Tibial artery (tissue), 4 donors: Measurements from ENCODE around the gene PSMB8.
A peak's percentile ranks its signal among the peaks of the same experiment; 100 is the strongest.

Source experiments
- DNase-seq, 2 donors: peaks; one replicate each; pipeline ENCODE4 v3.0.0-alpha.2; 2019
- H3K27ac ChIP-seq, 2 donors: fragments of 200-600 bp; sonication (generic) in 1 of 2; 1 replicate in 1 of 2; 2 replicates in 1 of 2; pipeline ENCODE4 v1.5.1; 2018 to 2019; ENCODE audit warnings: mild to moderate bottlenecking in 1 of 2
- H3K27me3 ChIP-seq, 2 donors: fragments of 200-600 bp; sonication (generic) in 1 of 2; one replicate each; pipeline versions ENCODE4 v1.5.1 to v1.6.0; 2016 to 2019
- H3K36me3 ChIP-seq, 3 donors: fragments of 200-600 bp; sonication (generic) in 2 of 3; one replicate each; pipeline ENCODE4 v1.5.1; 2016 to 2019; ENCODE audit warnings: mild to moderate bottlenecking in 2 of 3
- H3K4me1 ChIP-seq, 4 donors: fragments of 200-600 bp; sonication (generic) in 2 of 4; 1 replicate in 3 of 4; 2 replicates in 1 of 4; pipeline ENCODE4 v1.5.1; 2016 to 2019
- H3K4me3 ChIP-seq, 2 donors: fragments of 200-600 bp; sonication (generic) in 1 of 2; 1 replicate in 1 of 2; 2 replicates in 1 of 2; pipeline ENCODE4 v1.5.1; 2018 to 2019; ENCODE audit warnings: mild to moderate bottlenecking in 2 of 2
- H3K9me3 ChIP-seq, 3 donors: fragments of 200-600 bp; sonication (generic) in 1 of 3; one replicate each; pipeline ENCODE4 v1.5.1; 2016 to 2019
- CTCF ChIP-seq, 2 experiments: fragments of 200-600 bp in 1 of 2; fragments of 450-650 bp in 1 of 2; IDR thresholded peaks; one replicate each; pipeline ENCODE4 v1.5.1; 2017 to 2019; ENCODE audit warnings: antibody characterized with exemption in 2 of 2, mild to moderate bottlenecking in 1 of 2, moderate library complexity in 1 of 2
- intact Hi-C: fragments of 100-400 bp; cut with DNase I; formaldehyde crosslinking; loops from one replicate; pipeline ENCODE4 v1.15.0; 2023; ENCODE audit warnings: low total_unique reads

Gene PSMB8

GRCh38 chr6:32855467-32856174 is 11.8 kb upstream of the PSMB8 start:
- no peak for TF ChIP-seq CTCF (IDR thresholded peaks at IDR 0.05)
- no peaks in the 10 kb centered on the region for H3K27me3 ChIP-seq
- intact Hi-C loops, result no loop called here
- no peak overlapping the region for H3K27ac ChIP-seq
- no peak for DNase-seq
- H3K9me3 ChIP-seq, result no peaks in the 10 kb centered on the region
- H3K4me1 ChIP-seq, result peaks cover 0 to 21% (median 14%) of the 10 kb centered on the region in 4 donors
- no peak overlapping the region for H3K4me3 ChIP-seq
- H3K36me3 ChIP-seq, result peaks cover 3 to 23% (median 9%) of the 10 kb centered on the region in 3 donors

- no peak for TF ChIP-seq CTCF (IDR thresholded peaks at IDR 0.05)
- peak overlapping the region; percentile 92 to 96 for H3K27ac ChIP-seq
- no peaks in the 10 kb centered on the region for H3K9me3 ChIP-seq
- intact Hi-C loops, result no loop called here
- peaks cover 13 to 30% (median 18%) of the 10 kb centered on the region in 3 donors for H3K36me3 ChIP-seq
- no peaks in the 10 kb centered on the region for H3K27me3 ChIP-seq
- peaks cover 0 to 21% (median 14%) of the 10 kb centered on the region in 4 donors for H3K4me1 ChIP-seq
- DNase-seq, result peak; percentile 38 to 71
- H3K4me3 ChIP-seq, result peak overlapping the region; percentile 78 to 86
Observed at GRCh38 chr6:32854376-32855178, 10.7 kb upstream of the PSMB8 start.

GRCh38 chr6:32853541-32854375 is 9.9 kb upstream of the PSMB8 start, which contains the start of the genes PSMB9 and TAP1:
Gene PSMB9 (plus strand): TSS chr6:32854192. CDS start chr6:32854230, 38 bp downstream.
Gene TAP1 (minus strand): TSS chr6:32853704. CDS start chr6:32853636, 68 bp downstream.
- Histone ChIP-seq H3K36me3 (peaks cover 16 to 32% (median 23%) of the 10 kb centered on the region in 3 donors), H3K9me3 (no peaks in the 10 kb centered on the region), H3K4me3 (peak within 1 kb of the TSS; percentile 78 to 86), H3K4me1 (peaks cover 0 to 21% (median 14%) of the 10 kb centered on the region in 4 donors), H3K27ac (peak within 1 kb of the TSS; percentile 92 to 96), H3K27me3 (no peaks in the 10 kb centered on the region)
- peak; percentile 75 to 76 for TF ChIP-seq CTCF (IDR thresholded peaks at IDR 0.05)
- intact Hi-C loops, result loop anchor here (2.0 kb wide), 1 partner anchor 15 kb away; the partner anchor contains the start of gene TAP2
- peak; percentile 97 to 98 for DNase-seq

GRCh38 chr6:32852844-32853540 is 9.1 kb upstream of the PSMB8 start:
- intact Hi-C loops, result loop anchor here (2.0 kb wide), 1 partner anchor 14 kb away; the partner anchor contains the start of gene TAP2
- TF ChIP-seq CTCF (IDR thresholded peaks at IDR 0.05), result no peak
- Histone ChIP-seq H3K9me3 (no peaks in the 10 kb centered on the region), H3K4me3 (peak overlapping the region; percentile 78 to 86), H3K27ac (peak overlapping the region; percentile 92 to 96), H3K36me3 (peaks cover 23 to 33% (median 31%) of the 10 kb centered on the region in 3 donors), H3K27me3 (no peaks in the 10 kb centered on the region), H3K4me1 (peaks cover 0 to 21% (median 14%) of the 10 kb centered on the region in 4 donors)
- DNase-seq, result peak; percentile 46 to 79
